OCI-M2 (cell line): ENCODE results near the gene FDXR.
"Not testable (repeated sequence)": the region's sequence is repeated elsewhere in the genome, so short reads cannot be mapped to it uniquely, and the experiment has no call there.

ENCODE experiments used
- DNase-seq: peaks from one replicate; lab custom pipeline; 2025; ENCODE audit not compliant: unreplicated experiment; lab: John Stamatoyannopoulos, UW

FDXR gene

GRCh38 chr17:74873037-74873873 is 461 bp upstream of the FDXR start:
- peak; percentile 85 for DNase-seq

- no peak for DNase-seq
These were observed 1.3 kb downstream of the FDXR start for GRCh38 chr17:74871356-74872076.

GRCh38 chr17:74870512-74870911 is 2.3 kb downstream of the FDXR start:
- no peak for DNase-seq

- not testable (repeated sequence) for DNase-seq
These were observed 2.8 kb downstream of the FDXR start for GRCh38 chr17:74870028-74870427.

- no peak for DNase-seq
These were observed 3.9 kb downstream of the FDXR start for GRCh38 chr17:74868908-74869255.

GRCh38 chr17:74868251-74868907 is 4.4 kb downstream of the FDXR start:
- DNase-seq, result no peak

GRCh38 chr17:74866198-74866835 is 6.5 kb downstream of the FDXR start:
- no peak for DNase-seq

- no peak for DNase-seq
These were observed 7.1 kb downstream of the FDXR start for GRCh38 chr17:74865504-74866197.

- DNase-seq, result no peak
These were observed 7.9 kb downstream of the FDXR start for GRCh38 chr17:74864866-74865395.

- no peak for DNase-seq
These were observed 8.4 kb downstream of the FDXR start for GRCh38 chr17:74864297-74864865.

GRCh38 chr17:74863420-74864296 is 9.1 kb downstream of the FDXR start:
- DNase-seq, result no peak

- no peak for DNase-seq
These were observed 9.9 kb downstream of the FDXR start for GRCh38 chr17:74862919-74863318.

GRCh38 chr17:74862108-74862901 is 10.5 kb downstream of the FDXR start:
- no peak for DNase-seq

GRCh38 chr17:74861662-74862107 is 11.1 kb downstream of the FDXR start:
- DNase-seq, result no peak

- DNase-seq, result no peak
These were observed 11.7 kb downstream of the FDXR start for GRCh38 chr17:74860872-74861661.

- DNase-seq, result no peak
These were observed 12.4 kb downstream of the FDXR start for GRCh38 chr17:74860229-74860871.
